ENCODE results near the gene SMPD3.

DNA sequence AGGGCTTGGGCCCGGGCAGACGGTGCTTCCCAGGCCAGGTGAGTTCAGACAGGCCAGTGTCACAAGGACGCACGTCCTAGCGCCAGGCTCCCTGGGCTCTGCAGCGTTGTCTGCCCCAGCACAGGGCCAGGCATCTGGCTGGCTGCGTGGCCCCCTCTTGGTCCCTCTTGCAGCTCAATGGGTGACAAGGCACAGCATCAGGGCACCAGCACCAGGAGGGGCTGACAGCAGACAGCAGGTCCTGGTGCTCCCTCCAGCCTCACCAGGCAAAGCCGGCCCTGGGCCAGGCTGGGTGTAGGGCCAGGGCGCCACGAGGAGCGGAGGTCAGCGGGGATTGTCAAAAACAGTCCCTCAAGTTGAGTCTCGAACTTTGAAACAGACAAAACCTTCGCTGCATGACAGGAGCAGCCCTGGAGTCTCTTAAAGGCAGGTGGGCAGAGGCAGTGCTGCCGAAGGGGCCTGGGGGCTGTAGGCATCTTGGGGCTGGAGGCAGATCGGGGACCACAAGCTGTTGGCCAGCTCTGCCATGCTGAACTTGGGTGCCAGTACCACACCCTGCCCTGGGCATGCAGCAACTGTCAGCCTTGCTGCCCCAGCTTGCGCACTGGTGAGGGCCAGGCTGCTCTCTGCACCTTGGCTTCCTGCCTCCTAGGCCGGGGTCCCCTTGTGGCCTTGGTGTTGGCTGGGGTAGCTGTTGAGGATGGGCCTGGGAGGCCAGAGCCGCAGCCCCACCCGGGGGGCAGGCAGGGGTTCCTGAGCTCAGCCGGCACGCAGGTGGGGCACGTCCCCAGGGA lies 88.7 kb downstream of the SMPD3 start:
- TF ChIP-seq, protein P1, sequence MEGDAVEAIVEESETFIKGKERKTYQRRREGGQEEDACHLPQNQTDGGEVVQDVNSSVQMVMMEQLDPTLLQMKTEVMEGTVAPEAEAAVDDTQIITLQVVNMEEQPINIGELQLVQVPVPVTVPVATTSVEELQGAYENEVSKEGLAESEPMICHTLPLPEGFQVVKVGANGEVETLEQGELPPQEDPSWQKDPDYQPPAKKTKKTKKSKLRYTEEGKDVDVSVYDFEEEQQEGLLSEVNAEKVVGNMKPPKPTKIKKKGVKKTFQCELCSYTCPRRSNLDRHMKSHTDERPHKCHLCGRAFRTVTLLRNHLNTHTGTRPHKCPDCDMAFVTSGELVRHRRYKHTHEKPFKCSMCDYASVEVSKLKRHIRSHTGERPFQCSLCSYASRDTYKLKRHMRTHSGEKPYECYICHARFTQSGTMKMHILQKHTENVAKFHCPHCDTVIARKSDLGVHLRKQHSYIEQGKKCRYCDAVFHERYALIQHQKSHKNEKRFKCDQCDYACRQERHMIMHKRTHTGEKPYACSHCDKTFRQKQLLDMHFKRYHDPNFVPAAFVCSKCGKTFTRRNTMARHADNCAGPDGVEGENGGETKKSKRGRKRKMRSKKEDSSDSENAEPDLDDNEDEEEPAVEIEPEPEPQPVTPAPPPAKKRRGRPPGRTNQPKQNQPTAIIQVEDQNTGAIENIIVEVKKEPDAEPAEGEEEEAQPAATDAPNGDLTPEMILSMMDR (conservative IDR thresholded peaks at IDR 0.05 in 1 of 2, IDR thresholded peaks at IDR 0.05 in 1 of 2; ENCODE audit: extremely low read depth in 1 of 2, insufficient read depth in 1 of 2, low read depth in 1 of 2, low read length in 2 of 2) = no peak
- no peak for TF ChIP-seq EZH2 (IDR thresholded peaks at IDR 0.05; ENCODE audit: borderline replicate concordance, low read length)
